ENCODE measurements around the gene MMD.

- TF ChIP-seq EP300 (IDR thresholded peaks at IDR 0.05): no peak
- no peak for TF ChIP-seq POLR2AphosphoS5 (IDR thresholded peaks at IDR 0.05)
- TF ChIP-seq CTCF (IDR thresholded peaks at IDR 0.05): no peak
These were observed 40.6 kb upstream of the MMD start for GRCh38 chr17:55462234-55462633.
